Ishikawa (cell line): Measurements from ENCODE around the gene SDK1.

ENCODE experiments used
- CEBPB ChIP-seq: IDR thresholded peaks from 2 replicates; pipeline ENCODE4 v1.6.1; 2012
- CREB1 ChIP-seq: IDR thresholded peaks from 2 replicates; pipeline ENCODE4 v1.6.1; 2012; ENCODE audit warnings: low read depth
- EGR1 ChIP-seq: IDR thresholded peaks from 2 replicates; pipeline ENCODE4 v1.6.1; 2012
- EP300 ChIP-seq: IDR thresholded peaks from 2 replicates; pipeline ENCODE4 v1.6.1; 2012; ENCODE audit warnings: borderline replicate concordance
- FOXM1 ChIP-seq: IDR thresholded peaks from 2 replicates; pipeline ENCODE4 v1.6.1; 2012; ENCODE audit warnings: low read depth, borderline replicate concordance
- NFIC ChIP-seq: IDR thresholded peaks from 2 replicates; pipeline ENCODE4 v1.6.1; 2012
- RAD21 ChIP-seq: IDR thresholded peaks from 2 replicates; pipeline ENCODE4 v1.6.1; 2012; ENCODE audit warnings: low read depth
- REST ChIP-seq: IDR thresholded peaks from 2 replicates; pipeline ENCODE4 v1.6.1; 2012; ENCODE audit warnings: low read depth, mild to moderate bottlenecking
- TAF1 ChIP-seq: IDR thresholded peaks from 2 replicates; pipeline ENCODE4 v1.6.1; 2012; ENCODE audit warnings: low read depth, mild to moderate bottlenecking
- TCF12 ChIP-seq: IDR thresholded peaks from 2 replicates; pipeline ENCODE4 v1.6.1; 2012; ENCODE audit warnings: low read depth
- TEAD4 ChIP-seq: IDR thresholded peaks from 2 replicates; pipeline ENCODE4 v1.6.1; 2012
- YY1 ChIP-seq: IDR thresholded peaks from 2 replicates; pipeline ENCODE4 v1.6.1; 2012; ENCODE audit warnings: low read depth
- ZBTB7A ChIP-seq: IDR thresholded peaks from 2 replicates; pipeline ENCODE4 v1.6.1; 2012; ENCODE audit warnings: low read depth
- TF ChIP-seq, protein P1 (sequence below): IDR thresholded peaks from 2 replicates; pipeline ENCODE4 v1.6.1; 2012
- TF ChIP-seq, protein P2 (sequence below): IDR thresholded peaks from 2 replicates; pipeline ENCODE4 v1.6.1; 2012

Gene SDK1

GRCh38 chr7:4017785-4018184, 716.7 kb downstream of the SDK1 start:
- TF ChIP-seq, protein P1, sequence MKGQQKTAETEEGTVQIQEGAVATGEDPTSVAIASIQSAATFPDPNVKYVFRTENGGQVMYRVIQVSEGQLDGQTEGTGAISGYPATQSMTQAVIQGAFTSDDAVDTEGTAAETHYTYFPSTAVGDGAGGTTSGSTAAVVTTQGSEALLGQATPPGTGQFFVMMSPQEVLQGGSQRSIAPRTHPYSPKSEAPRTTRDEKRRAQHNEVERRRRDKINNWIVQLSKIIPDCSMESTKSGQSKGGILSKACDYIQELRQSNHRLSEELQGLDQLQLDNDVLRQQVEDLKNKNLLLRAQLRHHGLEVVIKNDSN: no peak
- TF ChIP-seq EGR1 (no peak), EP300 (no peak), FOXM1 (no peak), CEBPB (no peak), TEAD4 (no peak), ZBTB7A (no peak), REST (no peak)
- TF ChIP-seq, protein P2, sequence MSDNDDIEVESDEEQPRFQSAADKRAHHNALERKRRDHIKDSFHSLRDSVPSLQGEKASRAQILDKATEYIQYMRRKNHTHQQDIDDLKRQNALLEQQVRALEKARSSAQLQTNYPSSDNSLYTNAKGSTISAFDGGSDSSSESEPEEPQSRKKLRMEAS: no peak

DNA sequence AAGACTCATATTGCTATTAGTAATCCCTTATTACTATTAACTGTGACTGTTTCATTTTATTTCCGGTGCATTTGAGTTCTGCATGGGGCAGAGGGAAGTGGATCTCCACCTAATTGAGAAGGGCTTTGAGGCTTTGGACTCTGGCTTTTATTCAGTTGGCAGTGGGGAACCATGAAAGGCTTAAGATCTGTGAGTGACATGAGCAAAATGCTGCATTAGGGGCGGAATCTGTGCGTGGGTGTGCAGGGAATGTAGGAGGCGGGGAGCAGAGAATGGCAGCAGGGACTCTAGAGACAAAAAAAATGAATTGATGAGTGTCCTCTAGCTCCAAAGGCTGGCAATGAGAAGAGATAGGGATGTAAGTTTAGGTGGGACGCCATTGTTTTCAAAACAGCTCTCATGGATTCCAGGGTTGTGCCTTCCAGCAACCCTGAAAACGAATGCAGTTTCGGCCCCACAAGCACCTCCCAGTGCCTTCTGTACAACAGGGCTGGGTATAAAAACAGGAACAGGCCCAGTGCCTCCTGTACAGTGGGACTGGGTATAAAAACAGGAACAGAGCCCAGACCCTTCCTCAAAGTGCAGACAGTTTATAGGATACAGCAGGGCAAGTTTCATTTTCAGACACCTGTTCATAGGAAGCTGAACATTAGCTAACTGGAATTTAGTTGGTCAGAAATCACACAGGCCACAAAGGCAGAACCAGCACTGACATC, 717.7 kb downstream of the SDK1 start:
- TF ChIP-seq, protein P2: no peak
- TF ChIP-seq TAF1 (no peak), EGR1 (no peak), YY1 (no peak), EP300 (no peak), TCF12 (no peak), RAD21 (no peak), TEAD4 (no peak), ZBTB7A (no peak), CEBPB (no peak), CREB1 (no peak), REST (no peak)
- TF ChIP-seq, protein P1: no peak

DNA sequence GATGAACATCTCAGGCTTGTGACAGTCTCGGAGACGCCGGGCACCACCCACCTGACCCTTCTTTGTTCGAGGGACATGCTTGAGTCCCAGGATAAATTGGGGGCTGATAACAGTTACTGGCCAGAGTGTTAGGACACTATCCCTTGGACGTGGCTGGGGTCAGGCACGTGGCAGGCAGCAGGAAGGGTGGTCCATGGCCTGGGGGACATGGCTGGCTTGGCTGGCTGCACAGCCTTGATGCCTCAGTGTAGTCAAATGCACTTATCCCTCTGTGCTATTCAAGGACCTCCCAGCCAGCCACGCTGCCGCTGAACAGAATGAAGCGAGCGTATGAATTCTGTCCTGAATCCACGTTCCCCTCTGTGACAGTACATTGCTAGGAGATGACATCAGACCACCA, 719.0 kb downstream of the SDK1 start:
- TF ChIP-seq, protein P1: no peak
- no peak for TF ChIP-seq RAD21
- TF ChIP-seq ZBTB7A: no peak
- TF ChIP-seq REST: no peak

DNA sequence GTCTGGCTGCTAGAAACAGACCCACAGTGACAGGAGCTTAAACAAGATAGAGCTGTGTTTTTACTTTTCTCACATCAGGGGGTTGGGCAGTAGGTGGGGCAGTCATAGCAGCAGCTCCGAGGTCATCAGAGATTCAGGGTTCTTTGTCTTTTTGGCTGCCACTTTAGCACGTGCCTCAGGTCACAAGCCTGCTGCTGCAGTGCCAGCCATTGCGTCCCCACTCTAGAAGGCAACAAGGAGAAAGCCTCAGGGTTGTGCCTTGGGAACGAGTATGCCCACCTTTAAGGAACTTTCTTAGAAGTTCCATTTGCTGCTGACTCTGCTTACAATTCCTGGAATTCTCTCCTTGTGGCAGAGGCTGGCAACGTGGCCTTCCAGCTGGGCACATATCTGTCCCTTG, 720.4 kb downstream of the SDK1 start:
- TF ChIP-seq, protein P2: no peak
- TF ChIP-seq TAF1 (no peak), REST (no peak), NFIC (no peak), CEBPB (no peak), RAD21 (no peak), EGR1 (no peak), CREB1 (no peak), EP300 (no peak), TEAD4 (no peak), FOXM1 (no peak), TCF12 (no peak), YY1 (no peak), ZBTB7A (no peak)
- TF ChIP-seq, protein P1: no peak
